Prostate gland (tissue), 2 donors: ENCODE data around the gene GATA1. TPM values are rescaled to one million over a fixed set of nuclear protein-coding genes. Genes with fewer than 3 reads are reported as not detected.
A peak's percentile ranks its signal among the peaks of the same experiment; 100 is the strongest.

Experiments used
- DNase-seq: peaks from one replicate; pipeline ENCODE4 v3.0.0-alpha.2; 2019; ENCODE audit warnings: low spot score
- H3K27ac ChIP-seq, 2 donors: fragments of 200-600 bp; sonication (generic); 2 replicates each; pipeline ENCODE4 v1.5.1; 2017 to 2019
- H3K27me3 ChIP-seq: fragments of 200-600 bp; sonication (generic); replicated peaks from 2 replicates; pipeline ENCODE4 v1.5.1; 2019; ENCODE audit not compliant: insufficient read depth
- H3K36me3 ChIP-seq, 2 donors: fragments of 200-600 bp; sonication (generic); 1 replicate in 1 of 2; 2 replicates in 1 of 2; pipeline versions ENCODE4 v1.5.1 to v1.8.1; 2017 to 2019
- H3K4me1 ChIP-seq: fragments of 200-600 bp; sonication (generic); replicated peaks from 2 replicates; pipeline ENCODE4 v1.5.1; 2019
- H3K4me3 ChIP-seq, 2 donors: fragments of 200-600 bp; sonication (generic); 2 replicates each; pipeline ENCODE4 v1.5.1; 2017 to 2019
- H3K9me3 ChIP-seq: fragments of 200-600 bp; sonication (generic); 2 replicates; pipeline ENCODE4 v1.5.1; 2017
- CTCF ChIP-seq, 4 experiments: fragments of 200-600 bp in 2 of 4; fragments of 450-650 bp in 2 of 4; sonication (generic) in 2 of 4; IDR thresholded peaks; 1 replicate in 3 of 4; 2 replicates in 1 of 4; pipeline ENCODE4 v1.5.1; 2016 to 2019; ENCODE audit warnings: antibody characterized with exemption in 4 of 4, mild to moderate bottlenecking in 2 of 4, moderate library complexity in 2 of 4
- POLR2A ChIP-seq: fragments of 450-650 bp; IDR thresholded peaks from one replicate; pipeline ENCODE4 v1.6.1; 2016; ENCODE audit warnings: antibody characterized with exemption, mild to moderate bottlenecking
- POLR2AphosphoS5 ChIP-seq: sonication (generic); formaldehyde crosslinking; IDR thresholded peaks from one replicate; pipeline ENCODE4 v1.6.1; 2017; ENCODE audit warnings: antibody characterized with exemption
- WGBS: methylation state at CpG from one replicate; pipeline ENCODE4 v1.1.5; 2018; 5-methylcytosine and 5-hydroxymethylcytosine counted together
- intact Hi-C: fragments of 100-400 bp; cut with DNase I; formaldehyde crosslinking; loops from one replicate; pipeline ENCODE4 v1.14.2; 2022
- total RNA-seq, 2 donors: library from RNA; depleted of rRNA; stranded (reverse); fragments of >200 nt; gene quantifications; one replicate each; pipeline ENCODE4 v1.1.0, GENCODE V29; 2016

Gene GATA1
- total RNA-seq, 2 donors from 2014 or later: not detected

- no peak overlapping the region for H3K27ac ChIP-seq
- no peaks in the 10 kb centered on the region for H3K36me3 ChIP-seq
- 66% methylated on average over 7 of the region's 8 CpGs for WGBS
- intact Hi-C loops: no loop called here
- H3K4me1 ChIP-seq: no peaks in the 10 kb centered on the region
- H3K27me3 ChIP-seq: no peaks in the 10 kb centered on the region
- TF ChIP-seq POLR2A (no peak), POLR2AphosphoS5 (no peak), CTCF (IDR thresholded peaks at IDR 0.05) (no peak)
- no peaks in the 10 kb centered on the region for H3K9me3 ChIP-seq
- no peak for DNase-seq
- no peak overlapping the region for H3K4me3 ChIP-seq
Observed at GRCh38 chrX:48753708-48754228, 32.6 kb upstream of the GATA1 start.

- Histone ChIP-seq H3K27me3 (no peaks in the 10 kb centered on the region), H3K4me3 (no peak overlapping the region), H3K4me1 (no peaks in the 10 kb centered on the region), H3K9me3 (no peaks in the 10 kb centered on the region), H3K36me3 (no peaks in the 10 kb centered on the region), H3K27ac (no peak overlapping the region)
- intact Hi-C loops: no loop called here
- TF ChIP-seq CTCF (IDR thresholded peaks at IDR 0.05) (no peak), POLR2A (no peak), POLR2AphosphoS5 (no peak)
- no peak for DNase-seq
- WGBS: no CpG with 5 or more reads among the region's 8 CpGs
Observed at GRCh38 chrX:48754238-48754637, 32.2 kb upstream of the GATA1 start.

GRCh38 chrX:48761674-48762471 is 24.5 kb upstream of the GATA1 start, which contains the start of gene GLOD5:
TSS of gene GLOD5 (plus strand) at chrX:48761747. CDS start at chrX:48761791, 44 bp downstream.
- no peaks in the 10 kb centered on the region for H3K9me3 ChIP-seq
- H3K27me3 ChIP-seq: no peaks in the 10 kb centered on the region
- peak within 1 kb of the TSS; percentile 45 to 67 for H3K27ac ChIP-seq
- no peaks in the 10 kb centered on the region for H3K4me1 ChIP-seq
- peak; percentile 59 for DNase-seq
- no peak within 1 kb of the TSS for H3K4me3 ChIP-seq
- intact Hi-C loops: no loop called here
- 21% methylated on average over 10 of the region's 12 CpGs for WGBS
- H3K36me3 ChIP-seq: no peaks in the 10 kb centered on the region
- TF ChIP-seq POLR2A (no peak), POLR2AphosphoS5 (peak; percentile 43), CTCF (IDR thresholded peaks at IDR 0.05) (peak in 2 of 4 experiments; percentile 60 to 63)

GRCh38 chrX:48769230-48769629 is 17.2 kb upstream of the GATA1 start:
- H3K4me1 ChIP-seq: no peaks in the 10 kb centered on the region
- H3K4me3 ChIP-seq: no peak overlapping the region
- no peaks in the 10 kb centered on the region for H3K36me3 ChIP-seq
- WGBS: 82% methylated on average over 6 of the region's 6 CpGs
- H3K27ac ChIP-seq: no peak overlapping the region
- intact Hi-C loops: no loop called here
- DNase-seq: no peak
- H3K27me3 ChIP-seq: no peaks in the 10 kb centered on the region
- no peaks in the 10 kb centered on the region for H3K9me3 ChIP-seq
- TF ChIP-seq POLR2A (no peak), CTCF (IDR thresholded peaks at IDR 0.05) (no peak), POLR2AphosphoS5 (no peak)

GRCh38 chrX:48770296-48770695 is 16.1 kb upstream of the GATA1 start:
- no peak for TF ChIP-seq POLR2A
- Histone ChIP-seq H3K27me3 (no peaks in the 10 kb centered on the region), H3K9me3 (no peaks in the 10 kb centered on the region), H3K27ac (no peak overlapping the region), H3K4me3 (no peak overlapping the region), H3K36me3 (no peaks in the 10 kb centered on the region), H3K4me1 (no peaks in the 10 kb centered on the region)
- intact Hi-C loops: no loop called here
- 60% methylated on average over 6 of the region's 6 CpGs for WGBS
- no peak for DNase-seq
